DOHH2 (cell line): ENCODE measurements around the gene CFAP53.
"Not testable (repeated sequence)": the region's sequence is repeated elsewhere in the genome, so short reads cannot be mapped to it uniquely, and the experiment has no call there.

Source experiments
- H3F3A ChIP-seq: fragments of 200-600 bp; sonication (generic), shearing (Covaris generic); 2 replicates; pipeline ENCODE4 v1.6.0; 2016; ENCODE audit warnings: antibody characterized with exemption, mild to moderate bottlenecking; ENCODE audit not compliant: control insufficient read depth, insufficient read depth
- H3K27ac ChIP-seq: fragments of 200-600 bp; sonication (generic); 2 replicates; pipeline ENCODE4 v1.5.1; 2014; ENCODE audit warnings: low read depth, mild to moderate bottlenecking, low read length, moderate library complexity
- H3K27me3 ChIP-seq: fragments of 200-600 bp; sonication (generic); 2 replicates; pipeline ENCODE4 v1.6.1; 2014; ENCODE audit warnings: mild to moderate bottlenecking, low read length, mixed read lengths; ENCODE audit not compliant: control insufficient read depth
- H3K36me3 ChIP-seq: fragments of 200-600 bp; sonication (generic); 2 replicates; pipeline ENCODE4 v1.6.1; 2014; ENCODE audit warnings: mild to moderate bottlenecking, low read length, moderate library complexity, mixed read lengths; ENCODE audit not compliant: control insufficient read depth
- H3K4me1 ChIP-seq: fragments of 200-600 bp; sonication (generic); 2 replicates; pipeline ENCODE4 v1.6.1; 2014; ENCODE audit warnings: mild to moderate bottlenecking, low read length, mixed read lengths; ENCODE audit not compliant: control insufficient read depth
- H3K4me2 ChIP-seq: fragments of 200-600 bp; sonication (generic); 2 replicates; pipeline ENCODE4 v1.6.0; 2014; ENCODE audit warnings: mild to moderate bottlenecking, low read length, moderate library complexity
- H3K4me3 ChIP-seq: fragments of 200-600 bp; sonication (generic); 2 replicates; pipeline ENCODE4 v1.5.1; 2014; ENCODE audit warnings: mild to moderate bottlenecking, low read length, mixed read lengths
- H3K79me2 ChIP-seq: fragments of 200-600 bp; sonication (generic); 2 replicates; pipeline ENCODE4 v1.6.1; 2014; ENCODE audit warnings: mild to moderate bottlenecking, low read length, mixed read lengths; ENCODE audit not compliant: control insufficient read depth
- H3K9me2 ChIP-seq: fragments of 200-600 bp; sonication (generic); replicated peaks from 2 replicates; pipeline ENCODE4 v1.6.1; 2014; ENCODE audit warnings: mild to moderate bottlenecking, low read length, mixed read lengths; ENCODE audit not compliant: control insufficient read depth
- H3K9me3 ChIP-seq: fragments of 200-600 bp; sonication (generic); 2 replicates; pipeline ENCODE4 v1.6.1; 2014; ENCODE audit warnings: antibody characterized with exemption, low read length, mixed read lengths; ENCODE audit not compliant: control insufficient read depth, insufficient read depth
- H4K20me1 ChIP-seq: fragments of 200-600 bp; sonication (generic); 2 replicates; pipeline ENCODE4 v1.6.0; 2014; ENCODE audit warnings: low read depth, mild to moderate bottlenecking, antibody characterized with exemption, low read length, moderate library complexity; ENCODE audit not compliant: control insufficient read depth, insufficient read depth
- EZH2phosphoT487 ChIP-seq: fragments of 200-600 bp; sonication (generic); IDR thresholded peaks from 2 replicates; pipeline ENCODE4 v1.6.1; 2017; ENCODE audit warnings: borderline replicate concordance, mild to moderate bottlenecking, antibody characterized with exemption, low read length, moderate library complexity, mixed read lengths
- TF ChIP-seq, protein P1 (sequence below): fragments of 200-600 bp; sonication (generic); IDR thresholded peaks from one replicate; pipeline ENCODE4 v1.5.1; 2014; ENCODE audit warnings: antibody characterized with exemption, mild to moderate bottlenecking, low read depth, low read length; ENCODE audit not compliant: poor library complexity, severe bottlenecking

The CFAP53 gene

DNA sequence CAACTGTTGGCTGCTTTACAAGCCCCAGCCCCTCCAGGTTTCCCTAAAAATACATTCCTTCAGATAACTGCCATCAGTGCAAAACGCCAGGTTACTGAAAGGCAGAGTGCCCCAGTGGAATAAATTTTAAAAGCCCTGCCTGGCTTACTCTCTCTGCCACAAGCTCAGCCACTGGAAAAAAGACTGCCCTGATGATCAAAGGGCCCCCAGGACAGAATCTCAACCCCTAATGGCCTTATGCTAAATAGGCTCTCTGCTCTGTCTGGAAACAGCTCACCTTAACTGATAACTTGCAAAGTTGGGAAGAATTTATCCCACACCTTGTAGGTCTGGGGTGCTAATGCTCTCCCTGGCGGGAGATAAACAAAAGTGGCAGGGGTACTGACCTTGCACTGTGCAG lies 33.9 kb downstream of the CFAP53 start:
- H3K27ac ChIP-seq: no peak overlapping the region
- no peak overlapping the region for H3K4me3 ChIP-seq
- no peaks in the 10 kb centered on the region for H3F3A ChIP-seq
- H3K27me3 ChIP-seq: peaks cover 40% of the 10 kb centered on the region
- TF ChIP-seq, protein P1, sequence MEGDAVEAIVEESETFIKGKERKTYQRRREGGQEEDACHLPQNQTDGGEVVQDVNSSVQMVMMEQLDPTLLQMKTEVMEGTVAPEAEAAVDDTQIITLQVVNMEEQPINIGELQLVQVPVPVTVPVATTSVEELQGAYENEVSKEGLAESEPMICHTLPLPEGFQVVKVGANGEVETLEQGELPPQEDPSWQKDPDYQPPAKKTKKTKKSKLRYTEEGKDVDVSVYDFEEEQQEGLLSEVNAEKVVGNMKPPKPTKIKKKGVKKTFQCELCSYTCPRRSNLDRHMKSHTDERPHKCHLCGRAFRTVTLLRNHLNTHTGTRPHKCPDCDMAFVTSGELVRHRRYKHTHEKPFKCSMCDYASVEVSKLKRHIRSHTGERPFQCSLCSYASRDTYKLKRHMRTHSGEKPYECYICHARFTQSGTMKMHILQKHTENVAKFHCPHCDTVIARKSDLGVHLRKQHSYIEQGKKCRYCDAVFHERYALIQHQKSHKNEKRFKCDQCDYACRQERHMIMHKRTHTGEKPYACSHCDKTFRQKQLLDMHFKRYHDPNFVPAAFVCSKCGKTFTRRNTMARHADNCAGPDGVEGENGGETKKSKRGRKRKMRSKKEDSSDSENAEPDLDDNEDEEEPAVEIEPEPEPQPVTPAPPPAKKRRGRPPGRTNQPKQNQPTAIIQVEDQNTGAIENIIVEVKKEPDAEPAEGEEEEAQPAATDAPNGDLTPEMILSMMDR: no peak
- no peak for TF ChIP-seq EZH2phosphoT487
- no peaks in the 10 kb centered on the region for H4K20me1 ChIP-seq
- H3K4me1 ChIP-seq: no peaks in the 10 kb centered on the region
- H3K79me2 ChIP-seq: no peaks in the 10 kb centered on the region
- no peaks in the 10 kb centered on the region for H3K9me2 ChIP-seq
- H3K9me3 ChIP-seq: no peaks in the 10 kb centered on the region
- H3K36me3 ChIP-seq: no peaks in the 10 kb centered on the region
- H3K4me2 ChIP-seq: no peak overlapping the region

DNA sequence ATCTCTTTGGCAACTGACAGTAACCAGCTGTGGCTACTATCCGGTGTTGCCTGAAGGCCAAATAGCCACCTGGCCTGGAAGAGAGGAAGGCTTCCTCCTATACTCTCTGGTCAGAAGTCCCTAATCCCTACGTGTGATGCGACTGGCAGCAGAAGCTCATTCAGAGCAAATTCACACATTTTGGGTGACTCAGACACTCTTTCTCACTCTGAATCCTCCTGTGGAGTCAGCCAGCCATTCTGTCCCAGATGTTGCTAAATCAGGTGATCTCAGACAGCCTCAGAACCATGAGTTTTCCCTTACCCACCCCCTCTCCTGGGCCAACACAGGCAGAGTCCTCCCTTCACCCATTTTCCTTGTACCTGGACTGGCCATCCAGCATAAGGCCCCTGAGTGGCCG lies 34.7 kb downstream of the CFAP53 start:
- H3K27ac ChIP-seq: no peak overlapping the region
- H4K20me1 ChIP-seq: no peaks in the 10 kb centered on the region
- peaks cover 39% of the 10 kb centered on the region for H3K27me3 ChIP-seq
- no peaks in the 10 kb centered on the region for H3K9me2 ChIP-seq
- no peak overlapping the region for H3K4me2 ChIP-seq
- H3K4me1 ChIP-seq: no peaks in the 10 kb centered on the region
- H3K4me3 ChIP-seq: no peak overlapping the region
- no peak for TF ChIP-seq EZH2phosphoT487
- TF ChIP-seq, protein P1: no peak
- no peaks in the 10 kb centered on the region for H3F3A ChIP-seq
- H3K79me2 ChIP-seq: no peaks in the 10 kb centered on the region
- no peaks in the 10 kb centered on the region for H3K9me3 ChIP-seq
- H3K36me3 ChIP-seq: no peaks in the 10 kb centered on the region

DNA sequence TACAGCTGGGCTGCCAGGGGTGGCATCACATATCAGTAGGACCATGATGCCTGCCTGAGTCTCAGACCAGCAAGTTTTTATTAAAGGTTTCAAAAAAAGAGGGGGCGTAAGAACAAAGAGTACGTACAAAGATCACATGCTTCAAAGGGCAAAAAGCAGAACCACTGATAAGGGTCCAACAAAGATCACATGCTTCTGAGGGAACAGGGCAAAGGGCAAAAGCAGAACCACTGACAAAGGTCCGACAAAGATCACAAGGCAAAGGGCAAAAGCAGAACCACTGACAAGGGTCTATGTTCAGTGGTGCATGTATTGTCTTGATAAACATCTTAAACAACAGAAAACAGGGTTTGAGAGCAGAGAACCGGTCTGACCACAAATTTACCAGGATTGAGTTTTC lies 46.0 kb downstream of the CFAP53 start:
- Histone ChIP-seq H3K27me3 (peaks cover 36% of the 10 kb centered on the region), H3K4me1 (peaks cover 12% of the 10 kb centered on the region)
- H3K27ac ChIP-seq, H3K36me3 ChIP-seq, H3K9me2 ChIP-seq, H3K9me3 ChIP-seq, H3K4me3 ChIP-seq, H4K20me1 ChIP-seq, H3F3A ChIP-seq, H3K79me2 ChIP-seq, H3K4me2 ChIP-seq: not testable (repeated sequence)

DNA sequence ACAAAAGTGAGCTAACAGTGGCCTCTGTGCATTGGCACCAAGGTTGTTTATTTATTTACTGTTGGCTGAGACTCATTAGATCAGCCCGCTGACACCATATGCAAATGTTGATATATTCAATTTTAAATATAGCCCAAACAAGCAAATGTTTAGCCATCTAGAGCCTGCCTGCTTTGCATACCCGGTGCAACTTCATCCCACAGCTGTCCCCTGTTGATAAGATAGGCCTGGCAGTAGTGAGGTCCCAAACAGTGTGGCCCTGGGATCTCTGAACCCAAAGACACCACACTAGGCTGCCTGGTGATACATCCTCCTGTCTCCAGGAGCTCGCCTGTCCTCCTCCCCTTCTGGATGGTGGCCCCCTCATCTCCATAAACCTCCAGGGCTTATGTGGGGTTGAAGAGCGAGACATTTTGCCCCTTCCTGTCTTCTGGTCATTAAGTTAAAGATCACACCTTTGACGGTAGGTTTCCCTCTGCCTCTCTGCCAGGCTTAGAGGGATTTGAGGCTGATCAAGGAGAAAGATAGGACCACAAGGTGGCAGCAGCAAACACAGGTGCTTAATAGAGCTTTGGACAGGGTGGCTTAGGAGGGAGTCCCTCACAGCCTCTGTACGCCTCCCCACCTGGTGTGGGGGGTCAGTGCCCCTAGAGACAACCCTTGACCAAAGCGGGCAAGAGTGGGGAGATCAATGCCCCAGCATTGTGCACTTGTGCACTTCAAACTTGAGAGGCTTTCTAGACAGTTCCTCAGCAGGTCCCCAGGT lies 47.7 kb downstream of the CFAP53 start:
- Histone ChIP-seq H3K36me3 (no peaks in the 10 kb centered on the region), H3K9me2 (no peaks in the 10 kb centered on the region), H3K9me3 (0 out of 2 replicates have a peak, but pooled peaks cover 5% of the 10 kb centered on the region), H3K27me3 (peaks cover 32% of the 10 kb centered on the region; the same call in 1 of the 2 replicates), H3K79me2 (no peaks in the 10 kb centered on the region), H3K4me3 (no peak overlapping the region), H3K27ac (no peak overlapping the region), H4K20me1 (no peaks in the 10 kb centered on the region), H3K4me2 (peak overlapping the region; percentile 39), H3F3A (no peaks in the 10 kb centered on the region), H3K4me1 (peaks cover 12% of the 10 kb centered on the region)
- TF ChIP-seq, protein P1: peak; percentile 71
- no peak for TF ChIP-seq EZH2phosphoT487
